Upper lobe of left lung (tissue), 4 donors: Measurements from ENCODE around the gene DRC7.

Source experiments
- CTCF ChIP-seq, 6 experiments: fragments of 450-650 bp in 4 of 6; fragments of 200-600 bp in 2 of 6; sonication (generic) in 2 of 6; IDR thresholded peaks; one replicate each; pipeline ENCODE4 v1.5.1; 2016 to 2019; ENCODE audit warnings: antibody characterized with exemption in 6 of 6
- EP300 ChIP-seq, 4 donors: sonication (generic); formaldehyde crosslinking; IDR thresholded peaks; one replicate each; pipeline ENCODE4 v1.5.1; 2017; ENCODE audit warnings: antibody characterized with exemption in 4 of 4, control low read depth in 2 of 4
- POLR2AphosphoS5 ChIP-seq, 2 donors: sonication (generic); formaldehyde crosslinking; IDR thresholded peaks; one replicate each; pipeline ENCODE4 v1.5.1; 2017; ENCODE audit warnings: antibody characterized with exemption in 2 of 2

- TF ChIP-seq CTCF (IDR thresholded peaks at IDR 0.05), result no peak
- no peak for TF ChIP-seq EP300 (IDR thresholded peaks at IDR 0.05)
- no peak for TF ChIP-seq POLR2AphosphoS5 (IDR thresholded peaks at IDR 0.05)
These were observed 328 bp upstream of the DRC7 start for GRCh38 chr16:57694231-57694724.
